HepG2 (cell line): Measurements from ENCODE around the gene PTPRCAP. TPM values are rescaled to one million over a fixed set of nuclear protein-coding genes. Genes with fewer than 3 reads are reported as not detected.

Experiments used
- EED ChIP-seq: sonication (generic); formaldehyde crosslinking; IDR thresholded peaks from 2 replicates; pipeline ENCODE4 v1.5.0; 2020; ENCODE audit warnings: mild to moderate bottlenecking, missing genetic modification reagents
- ELF3 ChIP-seq: IDR thresholded peaks from 2 replicates; pipeline ENCODE4 v1.6.1; 2016; ENCODE audit warnings: missing genetic modification reagents, missing compliant biosample characterization
- FOXK2 ChIP-seq: fragments of 450-650 bp; IDR thresholded peaks from 2 replicates; pipeline ENCODE4 v1.6.1; 2016
- KDM4B ChIP-seq: sonication (generic); formaldehyde crosslinking; IDR thresholded peaks from 2 replicates; pipeline ENCODE4 v1.4.0; 2020; ENCODE audit warnings: missing genetic modification reagents
- MBNL3 ChIP-seq: fragments of 250-450 bp; sonication (Bioruptor Pico); conservative IDR thresholded peaks from 2 replicates; pipeline ENCODE4 v1.8.0; 2022; ENCODE audit warnings: mild to moderate bottlenecking, inconsistent platforms
- MYNN ChIP-seq: sonication (generic); formaldehyde crosslinking; IDR thresholded peaks from 2 replicates; pipeline ENCODE4 v1.4.0; 2020; ENCODE audit warnings: mild to moderate bottlenecking, low read depth, missing genetic modification reagents
- PCBP2 ChIP-seq: fragments of 200-400 bp; formaldehyde crosslinking; optimal IDR thresholded peaks from 2 replicates; pipeline ENCODE3; 2018; ENCODE audit warnings: low read length, low read depth; ENCODE audit not compliant: poor library complexity, severe bottlenecking
- SP140L ChIP-seq: sonication (generic); formaldehyde crosslinking; IDR thresholded peaks from 2 replicates; pipeline ENCODE4 v1.4.0; 2020; ENCODE audit warnings: missing genetic modification reagents, borderline replicate concordance
- TBX2 ChIP-seq: sonication (generic); formaldehyde crosslinking; IDR thresholded peaks from 2 replicates; pipeline ENCODE4 v1.5.0; 2020; ENCODE audit warnings: missing genetic modification reagents, mild to moderate bottlenecking, borderline replicate concordance
- ZKSCAN1 ChIP-seq: fragments of 150-350 bp; IDR thresholded peaks from 2 replicates; pipeline ENCODE4 v1.6.1; 2014; ENCODE audit warnings: low read length
- ZNF547 ChIP-seq: sonication (generic); formaldehyde crosslinking; IDR thresholded peaks from 2 replicates; pipeline ENCODE4 v1.5.1; 2020; ENCODE audit warnings: mild to moderate bottlenecking, missing genetic modification reagents
- ZNF841 ChIP-seq: sonication (generic); formaldehyde crosslinking; IDR thresholded peaks from 2 replicates; pipeline ENCODE4 v1.8.1; 2023; ENCODE audit warnings: missing genetic modification reagents, borderline replicate concordance
- ZSCAN12 ChIP-seq: sonication (generic); formaldehyde crosslinking; IDR thresholded peaks from 2 replicates; pipeline ENCODE4 v1.9.0; 2021; ENCODE audit warnings: mild to moderate bottlenecking, missing genetic modification reagents
- polyA plus RNA-seq, 8 experiments: library from polyadenylated mRNA; depleted of rRNA in 3 of 8; stranded (reverse) in 7 of 8; unstranded in 1 of 8; fragments of >200 nt; fragmentation: Illumina TruSeq in 4 of 8; extraction: Trizol in 4 of 8; gene quantifications; 2 replicates each; pipeline versions ENCODE4 v1.2.1 to v1.2.3, GENCODE V29; 2011 to 2016; ENCODE audit warnings: low read depth in 4 of 8, missing spikeins in 1 of 8, mixed read lengths in 1 of 8; ENCODE audit not compliant: insufficient read depth in 1 of 8
- total RNA-seq, 5 experiments: library from RNA; depleted of rRNA; stranded (reverse); fragments of >200 nt; fragmentation: Illumina TruSeq; extraction: Trizol; gene quantifications; 2 replicates each; pipeline ENCODE4 v1.2.3, GENCODE V29; 2016; ENCODE audit warnings: low read depth in 1 of 5
- TF ChIP-seq, protein P1 (sequence below): sonication (generic); formaldehyde crosslinking; IDR thresholded peaks from 2 replicates; pipeline ENCODE4 v1.9.0; 2022; ENCODE audit warnings: low read depth, missing genetic modification reagents
- TF ChIP-seq, protein P2 (sequence below): sonication (generic); formaldehyde crosslinking; IDR thresholded peaks from 2 replicates; pipeline ENCODE4 v1.5.1; 2020; ENCODE audit warnings: mild to moderate bottlenecking, missing genetic modification reagents, moderate library complexity
- TF ChIP-seq, protein P3 (sequence below): sonication (generic); formaldehyde crosslinking; IDR thresholded peaks from 2 replicates; pipeline ENCODE4 v1.4.0; 2020; ENCODE audit warnings: low read depth, mild to moderate bottlenecking, missing genetic modification reagents
- TF ChIP-seq, protein P4 (sequence below): sonication (generic); formaldehyde crosslinking; IDR thresholded peaks from 2 replicates; pipeline ENCODE4 v1.4.0; 2020; ENCODE audit warnings: missing genetic modification reagents
- TF ChIP-seq, protein P5 (sequence below): sonication (generic); formaldehyde crosslinking; conservative IDR thresholded peaks from 2 replicates; pipeline ENCODE4 v1.8.1; 2023; ENCODE audit warnings: missing genetic modification reagents

Gene PTPRCAP
- total and polyA plus RNA-seq, 2 of the 13 experiments (the other 11 are each of a cell fraction or from before 2014, with no cell fraction given): 0.60 to 0.70 TPM

DNA sequence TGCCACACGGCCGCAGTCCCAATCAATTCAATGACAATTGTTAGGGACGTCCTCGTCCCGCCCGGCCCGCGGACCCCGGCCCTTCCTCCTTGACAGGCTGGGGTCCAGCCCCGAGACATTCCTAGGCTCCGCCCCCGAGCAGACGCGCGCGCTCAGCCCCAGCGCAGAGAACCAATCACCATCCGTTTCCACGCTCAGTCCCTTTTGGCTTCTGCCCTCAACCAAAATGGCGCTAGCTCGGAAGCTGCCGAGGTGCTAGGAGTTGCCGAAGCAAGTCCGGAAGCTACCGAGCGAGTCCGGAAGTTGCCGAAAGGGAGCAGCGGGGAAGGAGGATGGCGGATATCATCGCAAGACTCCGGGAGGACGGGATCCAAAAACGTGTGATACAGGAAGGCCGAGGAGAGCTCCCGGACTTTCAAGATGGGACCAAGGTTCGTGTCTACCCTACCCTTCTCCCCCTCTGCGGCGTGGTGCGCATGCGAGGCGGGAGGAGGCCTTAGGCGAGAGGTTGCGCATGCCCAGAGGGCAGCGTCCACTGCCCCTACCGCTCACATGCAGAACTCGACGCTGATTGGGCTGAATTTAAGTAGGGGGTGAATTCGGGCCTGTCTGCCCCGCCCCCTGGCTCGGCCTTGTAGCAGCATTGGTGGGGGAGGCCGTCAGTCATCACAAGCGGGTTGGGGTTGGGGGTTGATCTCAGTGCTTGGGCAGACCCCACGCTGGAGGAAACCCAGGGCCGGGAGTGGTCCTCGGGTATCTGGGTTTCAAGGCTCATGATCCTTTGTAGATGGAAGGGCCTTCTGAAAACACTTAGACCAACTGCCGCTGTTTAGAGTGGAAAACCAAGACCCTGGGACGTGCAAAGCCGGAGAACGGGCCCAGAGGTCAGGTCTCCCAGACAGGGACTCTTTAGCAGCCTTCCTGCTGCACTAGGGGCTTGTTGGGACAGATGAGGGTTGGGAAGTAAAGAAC is 45.6 kb upstream of the PTPRCAP start, which contains the start of gene AIP (continued):
- TF ChIP-seq PCBP2 (no peak), ZNF547 (CRISPR knock-in tag) (peak; percentile 99), MYNN (peak; percentile 90; the same call in 1 of the 2 replicates), ZKSCAN1 (no peak), FOXK2 (no peak), ZSCAN12 (CRISPR knock-in tag) (0 out of 2 replicates have a peak, but pooled peaks have one; percentile 32), EED (peak; percentile 82), SP140L (no peak), MBNL3 (no peak), TBX2 (CRISPR knock-in tag) (peak; percentile 94), KDM4B (peak; percentile 70; the same call in 1 of the 2 replicates), ELF3 (CRISPR knock-in tag) (peak; percentile 57; the same call in 1 of the 2 replicates), ZNF841 (CRISPR knock-in tag) (peak; percentile 84)
- TF ChIP-seq, protein P1, sequence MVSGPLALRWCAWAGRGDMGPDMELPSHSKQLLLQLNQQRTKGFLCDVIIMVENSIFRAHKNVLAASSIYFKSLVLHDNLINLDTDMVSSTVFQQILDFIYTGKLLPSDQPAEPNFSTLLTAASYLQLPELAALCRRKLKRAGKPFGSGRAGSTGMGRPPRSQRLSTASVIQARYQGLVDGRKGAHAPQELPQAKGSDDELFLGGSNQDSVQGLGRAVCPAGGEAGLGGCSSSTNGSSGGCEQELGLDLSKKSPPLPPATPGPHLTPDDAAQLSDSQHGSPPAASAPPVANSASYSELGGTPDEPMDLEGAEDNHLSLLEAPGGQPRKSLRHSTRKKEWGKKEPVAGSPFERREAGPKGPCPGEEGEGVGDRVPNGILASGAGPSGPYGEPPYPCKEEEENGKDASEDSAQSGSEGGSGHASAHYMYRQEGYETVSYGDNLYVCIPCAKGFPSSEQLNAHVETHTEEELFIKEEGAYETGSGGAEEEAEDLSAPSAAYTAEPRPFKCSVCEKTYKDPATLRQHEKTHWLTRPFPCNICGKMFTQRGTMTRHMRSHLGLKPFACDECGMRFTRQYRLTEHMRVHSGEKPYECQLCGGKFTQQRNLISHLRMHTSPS (CRISPR knock-in tag): peak; percentile 53
- TF ChIP-seq, protein P2, sequence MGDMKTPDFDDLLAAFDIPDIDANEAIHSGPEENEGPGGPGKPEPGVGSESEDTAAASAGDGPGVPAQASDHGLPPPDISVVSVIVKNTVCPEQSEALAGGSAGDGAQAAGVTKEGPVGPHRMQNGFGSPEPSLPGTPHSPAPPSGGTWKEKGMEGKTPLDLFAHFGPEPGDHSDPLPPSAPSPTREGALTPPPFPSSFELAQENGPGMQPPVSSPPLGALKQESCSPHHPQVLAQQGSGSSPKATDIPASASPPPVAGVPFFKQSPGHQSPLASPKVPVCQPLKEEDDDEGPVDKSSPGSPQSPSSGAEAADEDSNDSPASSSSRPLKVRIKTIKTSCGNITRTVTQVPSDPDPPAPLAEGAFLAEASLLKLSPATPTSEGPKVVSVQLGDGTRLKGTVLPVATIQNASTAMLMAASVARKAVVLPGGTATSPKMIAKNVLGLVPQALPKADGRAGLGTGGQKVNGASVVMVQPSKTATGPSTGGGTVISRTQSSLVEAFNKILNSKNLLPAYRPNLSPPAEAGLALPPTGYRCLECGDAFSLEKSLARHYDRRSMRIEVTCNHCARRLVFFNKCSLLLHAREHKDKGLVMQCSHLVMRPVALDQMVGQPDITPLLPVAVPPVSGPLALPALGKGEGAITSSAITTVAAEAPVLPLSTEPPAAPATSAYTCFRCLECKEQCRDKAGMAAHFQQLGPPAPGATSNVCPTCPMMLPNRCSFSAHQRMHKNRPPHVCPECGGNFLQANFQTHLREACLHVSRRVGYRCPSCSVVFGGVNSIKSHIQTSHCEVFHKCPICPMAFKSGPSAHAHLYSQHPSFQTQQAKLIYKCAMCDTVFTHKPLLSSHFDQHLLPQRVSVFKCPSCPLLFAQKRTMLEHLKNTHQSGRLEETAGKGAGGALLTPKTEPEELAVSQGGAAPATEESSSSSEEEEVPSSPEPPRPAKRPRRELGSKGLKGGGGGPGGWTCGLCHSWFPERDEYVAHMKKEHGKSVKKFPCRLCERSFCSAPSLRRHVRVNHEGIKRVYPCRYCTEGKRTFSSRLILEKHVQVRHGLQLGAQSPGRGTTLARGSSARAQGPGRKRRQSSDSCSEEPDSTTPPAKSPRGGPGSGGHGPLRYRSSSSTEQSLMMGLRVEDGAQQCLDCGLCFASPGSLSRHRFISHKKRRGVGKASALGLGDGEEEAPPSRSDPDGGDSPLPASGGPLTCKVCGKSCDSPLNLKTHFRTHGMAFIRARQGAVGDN (CRISPR knock-in tag): peak; percentile 100
- TF ChIP-seq, protein P3, sequence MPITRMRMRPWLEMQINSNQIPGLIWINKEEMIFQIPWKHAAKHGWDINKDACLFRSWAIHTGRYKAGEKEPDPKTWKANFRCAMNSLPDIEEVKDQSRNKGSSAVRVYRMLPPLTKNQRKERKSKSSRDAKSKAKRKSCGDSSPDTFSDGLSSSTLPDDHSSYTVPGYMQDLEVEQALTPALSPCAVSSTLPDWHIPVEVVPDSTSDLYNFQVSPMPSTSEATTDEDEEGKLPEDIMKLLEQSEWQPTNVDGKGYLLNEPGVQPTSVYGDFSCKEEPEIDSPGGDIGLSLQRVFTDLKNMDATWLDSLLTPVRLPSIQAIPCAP (CRISPR knock-in tag): peak; percentile 94; the same call in 1 of the 2 replicates
- TF ChIP-seq, protein P4, sequence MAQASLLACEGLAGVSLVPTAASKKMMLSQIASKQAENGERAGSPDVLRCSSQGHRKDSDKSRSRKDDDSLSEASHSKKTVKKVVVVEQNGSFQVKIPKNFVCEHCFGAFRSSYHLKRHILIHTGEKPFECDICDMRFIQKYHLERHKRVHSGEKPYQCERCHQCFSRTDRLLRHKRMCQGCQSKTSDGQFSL (CRISPR knock-in tag): 0 out of 2 replicates have a peak, but pooled peaks have one; percentile 79
- TF ChIP-seq, protein P5, sequence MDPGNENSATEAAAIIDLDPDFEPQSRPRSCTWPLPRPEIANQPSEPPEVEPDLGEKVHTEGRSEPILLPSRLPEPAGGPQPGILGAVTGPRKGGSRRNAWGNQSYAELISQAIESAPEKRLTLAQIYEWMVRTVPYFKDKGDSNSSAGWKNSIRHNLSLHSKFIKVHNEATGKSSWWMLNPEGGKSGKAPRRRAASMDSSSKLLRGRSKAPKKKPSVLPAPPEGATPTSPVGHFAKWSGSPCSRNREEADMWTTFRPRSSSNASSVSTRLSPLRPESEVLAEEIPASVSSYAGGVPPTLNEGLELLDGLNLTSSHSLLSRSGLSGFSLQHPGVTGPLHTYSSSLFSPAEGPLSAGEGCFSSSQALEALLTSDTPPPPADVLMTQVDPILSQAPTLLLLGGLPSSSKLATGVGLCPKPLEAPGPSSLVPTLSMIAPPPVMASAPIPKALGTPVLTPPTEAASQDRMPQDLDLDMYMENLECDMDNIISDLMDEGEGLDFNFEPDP (CRISPR knock-in tag): peak; percentile 99
